Esophagus muscularis mucosa (tissue), 4 donors: Measurements from ENCODE around the gene TSPAN11.

ENCODE experiments used
- EP300 ChIP-seq: sonication (generic); formaldehyde crosslinking; IDR thresholded peaks from one replicate; pipeline ENCODE4 v1.6.1; 2017; ENCODE audit warnings: antibody characterized with exemption
- POLR2A ChIP-seq: fragments of 450-650 bp; IDR thresholded peaks from one replicate; pipeline ENCODE4 v1.6.1; 2017; ENCODE audit warnings: antibody characterized with exemption, moderate library complexity, mild to moderate bottlenecking, low read depth
- POLR2AphosphoS5 ChIP-seq, 2 donors: sonication (generic); formaldehyde crosslinking; IDR thresholded peaks; one replicate each; pipeline ENCODE4 v1.6.1; 2017; ENCODE audit warnings: antibody characterized with exemption in 2 of 2
- TF ChIP-seq, protein P1 (sequence below), 3 experiments: fragments of 200-600 bp in 2 of 3; fragments of 450-650 bp in 1 of 3; sonication (generic) in 2 of 3; IDR thresholded peaks; one replicate each; pipeline ENCODE4 v1.5.1; 2017 to 2019; ENCODE audit warnings: antibody characterized with exemption in 3 of 3, mild to moderate bottlenecking in 2 of 3, moderate library complexity in 1 of 3

DNA sequence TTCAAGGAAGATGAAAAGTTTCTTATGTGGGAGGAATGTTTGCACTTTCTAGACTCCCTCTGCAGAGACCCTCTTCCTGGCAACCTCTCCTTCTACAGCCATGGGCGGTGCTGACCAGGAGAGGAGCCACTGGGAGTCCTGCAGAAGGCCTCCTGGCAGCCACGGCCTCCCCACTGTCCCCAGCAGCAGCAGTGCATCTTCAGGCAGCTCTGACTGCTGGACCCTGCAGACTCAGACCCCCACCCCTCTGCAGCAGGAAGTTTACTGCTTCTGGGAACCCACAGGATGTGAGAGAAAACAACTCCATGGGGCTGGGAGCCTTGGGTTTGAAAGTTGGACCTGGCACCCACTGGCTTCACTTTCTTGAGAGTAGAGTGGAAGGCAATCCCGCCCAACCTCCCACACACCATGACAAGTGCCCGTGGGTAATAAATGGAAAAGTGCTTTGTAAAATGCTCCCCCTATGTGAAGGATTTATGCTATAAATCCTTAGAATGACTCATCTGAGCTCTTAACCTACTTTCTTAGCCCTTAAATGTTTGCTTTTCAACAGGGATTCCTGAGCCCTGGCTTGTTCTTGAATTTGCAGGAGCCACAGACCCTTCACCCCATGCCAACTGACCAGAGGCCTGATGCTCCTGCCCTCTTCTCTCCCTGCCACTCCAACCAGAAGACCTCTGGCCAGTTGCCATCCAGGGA is 109.6 kb downstream of the TSPAN11 start:
- no peak for TF ChIP-seq POLR2A
- no peak for TF ChIP-seq POLR2AphosphoS5 (IDR thresholded peaks at IDR 0.05)
- TF ChIP-seq, protein P1, sequence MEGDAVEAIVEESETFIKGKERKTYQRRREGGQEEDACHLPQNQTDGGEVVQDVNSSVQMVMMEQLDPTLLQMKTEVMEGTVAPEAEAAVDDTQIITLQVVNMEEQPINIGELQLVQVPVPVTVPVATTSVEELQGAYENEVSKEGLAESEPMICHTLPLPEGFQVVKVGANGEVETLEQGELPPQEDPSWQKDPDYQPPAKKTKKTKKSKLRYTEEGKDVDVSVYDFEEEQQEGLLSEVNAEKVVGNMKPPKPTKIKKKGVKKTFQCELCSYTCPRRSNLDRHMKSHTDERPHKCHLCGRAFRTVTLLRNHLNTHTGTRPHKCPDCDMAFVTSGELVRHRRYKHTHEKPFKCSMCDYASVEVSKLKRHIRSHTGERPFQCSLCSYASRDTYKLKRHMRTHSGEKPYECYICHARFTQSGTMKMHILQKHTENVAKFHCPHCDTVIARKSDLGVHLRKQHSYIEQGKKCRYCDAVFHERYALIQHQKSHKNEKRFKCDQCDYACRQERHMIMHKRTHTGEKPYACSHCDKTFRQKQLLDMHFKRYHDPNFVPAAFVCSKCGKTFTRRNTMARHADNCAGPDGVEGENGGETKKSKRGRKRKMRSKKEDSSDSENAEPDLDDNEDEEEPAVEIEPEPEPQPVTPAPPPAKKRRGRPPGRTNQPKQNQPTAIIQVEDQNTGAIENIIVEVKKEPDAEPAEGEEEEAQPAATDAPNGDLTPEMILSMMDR (IDR thresholded peaks at IDR 0.05): no peak
- no peak for TF ChIP-seq EP300
